A549 (cell line): ENCODE data around the gene CPNE4. TPM values are rescaled to one million over a fixed set of nuclear protein-coding genes. Genes with fewer than 3 reads are reported as not detected.

ENCODE experiments used
- ATAC-seq, 2 experiments: fragments of 200-7000 bp in 1 of 2; fragments of >200 bp in 1 of 2; cut with Nextera tagmentation in 1 of 2; cut with Tn5 transposase in 1 of 2; 3 replicates each; pipeline versions ENCODE4 v1.8.0 to v1.9.1; 2018 to 2020; ENCODE audit warnings: mild to moderate bottlenecking in 1 of 2, moderate library complexity in 1 of 2
- CTCF ChIA-PET: fragments of 300-600 bp; sonication (Branson Sonifier 250); formaldehyde crosslinking; extraction: SDS; loops from one replicate; lab custom pipeline; 2021; ENCODE audit warnings: antibody characterized with exemption, inconsistent platforms; lab: Yijun Ruan, JAX
- POLR2A ChIA-PET: fragments of 350-600 bp; formaldehyde crosslinking; extraction: SDS; loops from one replicate; lab custom pipeline; 2021; ENCODE audit warnings: antibody characterized with exemption, inconsistent platforms; lab: Yijun Ruan, JAX
- DNase-seq, 2 experiments: peaks; one replicate each; pipeline versions ENCODE4 v3.0.0 to v3.0.0-alpha.2; 2011 to 2016; ENCODE audit warnings: low read depth in 1 of 2, low spot score in 1 of 2
- FAIRE-seq: peaks from 2 replicates; lab custom pipeline; 2011; peaks lifted over from hg19 to GRCh38; lab: Jason Lieb, UNC
- H3K27ac ChIP-seq, 2 experiments: fragments of >200 bp; sonication (Bioruptor Twin); formaldehyde crosslinking; 3 replicates each; pipeline ENCODE4 v1.5.1; 2016 to 2017
- H3K4me1 ChIP-seq: fragments of >200 bp; sonication (Bioruptor Twin); formaldehyde crosslinking; 3 replicates; pipeline ENCODE4 v1.6.1; 2016
- H3K4me2 ChIP-seq: fragments of >200 bp; sonication (Bioruptor Twin); formaldehyde crosslinking; 3 replicates; pipeline ENCODE4 v1.6.1; 2016
- H3K4me3 ChIP-seq: fragments of >200 bp; sonication (Bioruptor Twin); formaldehyde crosslinking; 3 replicates; pipeline ENCODE4 v1.5.1; 2016
- H3K9me3 ChIP-seq: fragments of >200 bp; sonication (Bioruptor Twin); formaldehyde crosslinking; 3 replicates; pipeline ENCODE4 v1.6.1; 2016
- CBX8 ChIP-seq: fragments of 200-600 bp; sonication (generic); IDR thresholded peaks from 2 replicates; pipeline ENCODE4 v1.6.1; 2016
- CHD4 ChIP-seq: fragments of 200-600 bp; sonication (generic); IDR thresholded peaks from 2 replicates; pipeline ENCODE4 v1.6.1; 2016; ENCODE audit warnings: antibody characterized with exemption, mild to moderate bottlenecking, borderline replicate concordance
- CTCF ChIP-seq: fragments of >200 bp; sonication (Bioruptor Twin); formaldehyde crosslinking; IDR thresholded peaks from 3 replicates; pipeline ENCODE4 v1.5.1; 2016
- EP300 ChIP-seq, 2 experiments: fragments of >200 bp; sonication (Bioruptor Twin); formaldehyde crosslinking; IDR thresholded peaks; 2 replicates in 1 of 2; 3 replicates in 1 of 2; pipeline ENCODE4 v1.6.1; 2016 to 2017
- ESRRA ChIP-seq: fragments of 150-350 bp; IDR thresholded peaks from 2 replicates; pipeline ENCODE4 v1.6.1; 2014; ENCODE audit warnings: mild to moderate bottlenecking, low read length, borderline replicate concordance
- FOXS1 ChIP-seq: fragments of 250-450 bp; sonication (Bioruptor Pico); IDR thresholded peaks from 2 replicates; pipeline ENCODE4 v1.5.0; 2020; ENCODE audit warnings: mild to moderate bottlenecking, moderate library complexity
- GATA3 ChIP-seq: IDR thresholded peaks from 2 replicates; pipeline ENCODE4 v1.6.1; 2012; ENCODE audit warnings: borderline replicate concordance
- HDAC2 ChIP-seq: fragments of 200-600 bp; sonication (generic); IDR thresholded peaks from 2 replicates; pipeline ENCODE4 v1.6.1; 2016
- HOXA7 ChIP-seq: fragments of 250-450 bp; sonication (Bioruptor Pico); IDR thresholded peaks from 2 replicates; pipeline ENCODE4 v1.5.0; 2020; ENCODE audit warnings: mild to moderate bottlenecking, moderate library complexity
- HOXB13 ChIP-seq: fragments of 250-450 bp; sonication (Bioruptor Pico); IDR thresholded peaks from 2 replicates; pipeline ENCODE4 v1.5.0; 2020; ENCODE audit warnings: low read depth, mild to moderate bottlenecking, moderate library complexity
- HOXB5 ChIP-seq: fragments of 250-450 bp; sonication (Bioruptor Pico); IDR thresholded peaks from 2 replicates; pipeline ENCODE4 v1.5.0; 2020; ENCODE audit warnings: mild to moderate bottlenecking, moderate library complexity
- JUN ChIP-seq, 2 experiments: fragments of >200 bp; sonication (Bioruptor Twin); formaldehyde crosslinking; IDR thresholded peaks; 2 replicates in 1 of 2; 3 replicates in 1 of 2; pipeline ENCODE4 v1.6.1; 2016 to 2017
- KDM1A ChIP-seq: fragments of 200-600 bp; sonication (generic); IDR thresholded peaks from 2 replicates; pipeline ENCODE4 v1.6.1; 2016; ENCODE audit warnings: low read depth, mild to moderate bottlenecking
- KDM5A ChIP-seq: fragments of 200-600 bp; sonication (generic); IDR thresholded peaks from 2 replicates; pipeline ENCODE4 v1.6.1; 2016; ENCODE audit warnings: antibody characterized with exemption, mild to moderate bottlenecking
- MAFK ChIP-seq: fragments of 450-650 bp; IDR thresholded peaks from 2 replicates; pipeline ENCODE4 v1.6.1; 2014; ENCODE audit not compliant: partially characterized antibody
- NPAS2 ChIP-seq: fragments of 250-450 bp; sonication (Bioruptor Pico); IDR thresholded peaks from 2 replicates; pipeline ENCODE4 v1.8.0; 2022; ENCODE audit warnings: mild to moderate bottlenecking, moderate library complexity, borderline replicate concordance
- NR3C1 ChIP-seq: fragments of >200 bp; sonication (Bioruptor Twin); formaldehyde crosslinking; IDR thresholded peaks from 3 replicates; pipeline ENCODE4 v1.6.1; 2017
- POLR2A ChIP-seq: IDR thresholded peaks from 2 replicates; pipeline ENCODE4 v1.6.1; 2012; ENCODE audit warnings: mild to moderate bottlenecking, low read length
- RAD21 ChIP-seq, 2 experiments: fragments of >200 bp in 1 of 2; sonication (Bioruptor Twin) in 1 of 2; formaldehyde crosslinking in 1 of 2; IDR thresholded peaks in 1 of 2; conservative IDR thresholded peaks in 1 of 2; 2 replicates in 1 of 2; 3 replicates in 1 of 2; pipeline ENCODE4 v1.6.1; 2012 to 2018; ENCODE audit warnings: inconsistent platforms in 1 of 2
- RARB ChIP-seq: fragments of 250-450 bp; sonication (Bioruptor Pico); IDR thresholded peaks from 2 replicates; pipeline ENCODE4 v1.8.0; 2021; ENCODE audit warnings: mild to moderate bottlenecking, moderate library complexity
- RCOR1 ChIP-seq: fragments of 150-350 bp; IDR thresholded peaks from 2 replicates; pipeline ENCODE4 v1.6.1; 2014; ENCODE audit warnings: antibody characterized with exemption, low read length, low read depth
- SMC3 ChIP-seq: fragments of >200 bp; sonication (Bioruptor Twin); formaldehyde crosslinking; IDR thresholded peaks from 3 replicates; pipeline ENCODE4 v1.6.1; 2018; ENCODE audit warnings: inconsistent platforms
- SREBF2 ChIP-seq: fragments of 450-650 bp; IDR thresholded peaks from 2 replicates; pipeline ENCODE4 v1.6.1; 2014; ENCODE audit warnings: mild to moderate bottlenecking, moderate library complexity
- TFCP2L1 ChIP-seq: fragments of 250-450 bp; sonication (Bioruptor Pico); IDR thresholded peaks from 2 replicates; pipeline ENCODE4 v1.5.0; 2021; ENCODE audit warnings: mild to moderate bottlenecking
- ZFP36 ChIP-seq: fragments of 450-650 bp; IDR thresholded peaks from 2 replicates; pipeline ENCODE4 v1.6.1; 2014; ENCODE audit warnings: borderline replicate concordance; ENCODE audit not compliant: partially characterized antibody
- WGBS: methylation state at CpG from one replicate; pipeline ENCODE4 v1.1.6; 2017; ENCODE audit errors: missing lambda C conversion rate; 5-methylcytosine and 5-hydroxymethylcytosine counted together
- polyA plus RNA-seq, 4 experiments: library from polyadenylated mRNA; depleted of rRNA in 3 of 4; stranded (reverse); fragments of >200 nt; fragmentation: RNase III in 1 of 4; extraction: RNeasy Plus Mini Kit Qiagen cat#74134 plus additional on column Dnase treatment in 1 of 4; gene quantifications; 2 replicates in 3 of 4; 3 replicates in 1 of 4; pipeline ENCODE4 v1.2.3, GENCODE V29; 2011 to 2017
- TF ChIP-seq, protein P1 (sequence below): IDR thresholded peaks from 2 replicates; pipeline ENCODE4 v1.6.1; 2012; ENCODE audit warnings: low read depth, borderline replicate concordance
- TF ChIP-seq, protein P2 (sequence below): fragments of >200 bp; sonication (Bioruptor Twin); formaldehyde crosslinking; IDR thresholded peaks from 2 replicates; pipeline ENCODE4 v1.6.1; 2016
- TF ChIP-seq, protein P3 (sequence below): fragments of 250-450 bp; sonication (Bioruptor Pico); IDR thresholded peaks from 2 replicates; pipeline ENCODE4 v1.5.0; 2021; ENCODE audit warnings: mild to moderate bottlenecking, moderate library complexity, borderline replicate concordance

CPNE4 gene
- polyA plus RNA-seq, 2 of the 4 experiments (the other 2 are of a cell fraction) = 3.6 to 8.7 TPM

- H3K27ac ChIP-seq = no peak overlapping the region
- H3K4me2 ChIP-seq = no peak overlapping the region
- TF ChIP-seq NPAS2 (CRISPR knock-in tag) = no peak
- TF ChIP-seq EP300 (IDR thresholded peaks at IDR 0.05) = no peak
- TF ChIP-seq SMC3 = no peak
- TF ChIP-seq, protein P1, sequence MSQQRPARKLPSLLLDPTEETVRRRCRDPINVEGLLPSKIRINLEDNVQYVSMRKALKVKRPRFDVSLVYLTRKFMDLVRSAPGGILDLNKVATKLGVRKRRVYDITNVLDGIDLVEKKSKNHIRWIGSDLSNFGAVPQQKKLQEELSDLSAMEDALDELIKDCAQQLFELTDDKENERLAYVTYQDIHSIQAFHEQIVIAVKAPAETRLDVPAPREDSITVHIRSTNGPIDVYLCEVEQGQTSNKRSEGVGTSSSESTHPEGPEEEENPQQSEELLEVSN = no peak
- no peak for TF ChIP-seq KDM5A
- no peak for TF ChIP-seq HOXA7 (CRISPR knock-in tag)
- no peak for TF ChIP-seq NR3C1
- no peak for TF ChIP-seq ESRRA
- TF ChIP-seq HOXB5 (CRISPR knock-in tag) = no peak
- no peak for TF ChIP-seq CHD4
- TF ChIP-seq RARB (CRISPR knock-in tag) = no peak
- TF ChIP-seq ZFP36 = no peak
- TF ChIP-seq, protein P2, sequence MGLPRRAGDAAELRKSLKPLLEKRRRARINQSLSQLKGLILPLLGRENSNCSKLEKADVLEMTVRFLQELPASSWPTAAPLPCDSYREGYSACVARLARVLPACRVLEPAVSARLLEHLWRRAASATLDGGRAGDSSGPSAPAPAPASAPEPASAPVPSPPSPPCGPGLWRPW = no peak
- ATAC-seq = no peak
- ChIA-PET CTCF (interaction anchor here (2.2 kb wide), 1 partner anchor 163 kb away, joined by 6 read pairs; no protein-coding TSS in a partner anchor), POLR2A (no interaction called here)
- no peak for FAIRE-seq
- DNase-seq = no peak
- H3K9me3 ChIP-seq = no peaks in the 10 kb centered on the region
- H3K4me3 ChIP-seq = no peak overlapping the region
- 70% methylated on average over 5 of the region's 5 CpGs for WGBS
- H3K4me1 ChIP-seq = peaks cover 19% of the 10 kb centered on the region; the same call in 2 of the 3 replicates
Observed at GRCh38 chr3:131957511-131957910, 77.3 kb downstream of the CPNE4 start.

- WGBS = 52% methylated on average over 1 of the region's 1 CpG
- FAIRE-seq (no peak), ATAC-seq (no peak), DNase-seq (no peak)
- no peak overlapping the region for H3K4me2 ChIP-seq
- H3K27ac ChIP-seq = no peak overlapping the region
- ChIA-PET POLR2A (no interaction called here), CTCF (no interaction called here)
- H3K4me1 ChIP-seq = no peaks in the 10 kb centered on the region
- no peaks in the 10 kb centered on the region for H3K9me3 ChIP-seq
- TF ChIP-seq CHD4 = no peak
- TF ChIP-seq, protein P3, sequence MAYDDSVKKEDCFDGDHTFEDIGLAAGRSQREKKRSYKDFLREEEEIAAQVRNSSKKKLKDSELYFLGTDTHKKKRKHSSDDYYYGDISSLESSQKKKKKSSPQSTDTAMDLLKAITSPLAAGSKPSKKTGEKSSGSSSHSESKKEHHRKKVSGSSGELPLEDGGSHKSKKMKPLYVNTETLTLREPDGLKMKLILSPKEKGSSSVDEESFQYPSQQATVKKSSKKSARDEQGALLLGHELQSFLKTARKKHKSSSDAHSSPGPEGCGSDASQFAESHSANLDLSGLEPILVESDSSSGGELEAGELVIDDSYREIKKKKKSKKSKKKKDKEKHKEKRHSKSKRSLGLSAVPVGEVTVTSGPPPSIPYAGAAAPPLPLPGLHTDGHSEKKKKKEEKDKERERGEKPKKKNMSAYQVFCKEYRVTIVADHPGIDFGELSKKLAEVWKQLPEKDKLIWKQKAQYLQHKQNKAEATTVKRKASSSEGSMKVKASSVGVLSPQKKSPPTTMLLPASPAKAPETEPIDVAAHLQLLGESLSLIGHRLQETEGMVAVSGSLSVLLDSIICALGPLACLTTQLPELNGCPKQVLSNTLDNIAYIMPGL (CRISPR knock-in tag) = no peak
- no peak for TF ChIP-seq SREBF2
- no peak overlapping the region for H3K4me3 ChIP-seq
Observed at GRCh38 chr3:131948806-131949205, 86.0 kb downstream of the CPNE4 start.

- Histone ChIP-seq H3K4me1 (no peaks in the 10 kb centered on the region), H3K4me3 (no peak overlapping the region), H3K4me2 (no peak overlapping the region), H3K27ac (no peak overlapping the region), H3K9me3 (no peaks in the 10 kb centered on the region)
- ChIA-PET POLR2A (no interaction called here), CTCF (interaction anchor here (1.0 kb wide), 1 partner anchor 85 kb away, joined by 4 read pairs; no protein-coding TSS in a partner anchor)
- DNase-seq (no peak), ATAC-seq (no peak), FAIRE-seq (no peak)
- TF ChIP-seq RARB (CRISPR knock-in tag) = no peak
- TF ChIP-seq KDM5A = no peak
- TF ChIP-seq FOXS1 (CRISPR knock-in tag) = no peak
- TF ChIP-seq HOXB13 (CRISPR knock-in tag) = no peak
- TF ChIP-seq CBX8 = no peak
- TF ChIP-seq TFCP2L1 = no peak
- TF ChIP-seq KDM1A = no peak
- TF ChIP-seq CTCF = no peak
- no peak for TF ChIP-seq JUN (IDR thresholded peaks at IDR 0.05)
- TF ChIP-seq RCOR1 = no peak
- no peak for TF ChIP-seq RAD21 (conservative IDR thresholded peaks at IDR 0.05 in 1 of 2, IDR thresholded peaks at IDR 0.05 in 1 of 2)
- TF ChIP-seq HDAC2 = no peak
- TF ChIP-seq MAFK = no peak
- TF ChIP-seq ESRRA = no peak
- TF ChIP-seq POLR2A = no peak
- no peak for TF ChIP-seq GATA3
- TF ChIP-seq EP300 (IDR thresholded peaks at IDR 0.05) = no peak
- WGBS = 96% methylated on average over 1 of the region's 1 CpG
Observed at GRCh38 chr3:131944676-131945075, 90.1 kb downstream of the CPNE4 start.
